Testis (tissue), 2 donors: ENCODE data around the gene LRMDA.

Experiments
- POLR2A ChIP-seq: fragments of 450-650 bp; IDR thresholded peaks from one replicate; pipeline ENCODE4 v1.6.1; 2017; ENCODE audit warnings: antibody characterized with exemption, mild to moderate bottlenecking, moderate library complexity
- TF ChIP-seq, protein P1 (sequence below), 3 experiments: fragments of 450-650 bp in 2 of 3; fragments of 200-600 bp in 1 of 3; sonication (generic) in 1 of 3; IDR thresholded peaks; one replicate each; pipeline ENCODE4 v1.5.1; 2016 to 2019; ENCODE audit warnings: antibody characterized with exemption in 3 of 3, mild to moderate bottlenecking in 2 of 3, moderate library complexity in 1 of 3

- TF ChIP-seq, protein P1, sequence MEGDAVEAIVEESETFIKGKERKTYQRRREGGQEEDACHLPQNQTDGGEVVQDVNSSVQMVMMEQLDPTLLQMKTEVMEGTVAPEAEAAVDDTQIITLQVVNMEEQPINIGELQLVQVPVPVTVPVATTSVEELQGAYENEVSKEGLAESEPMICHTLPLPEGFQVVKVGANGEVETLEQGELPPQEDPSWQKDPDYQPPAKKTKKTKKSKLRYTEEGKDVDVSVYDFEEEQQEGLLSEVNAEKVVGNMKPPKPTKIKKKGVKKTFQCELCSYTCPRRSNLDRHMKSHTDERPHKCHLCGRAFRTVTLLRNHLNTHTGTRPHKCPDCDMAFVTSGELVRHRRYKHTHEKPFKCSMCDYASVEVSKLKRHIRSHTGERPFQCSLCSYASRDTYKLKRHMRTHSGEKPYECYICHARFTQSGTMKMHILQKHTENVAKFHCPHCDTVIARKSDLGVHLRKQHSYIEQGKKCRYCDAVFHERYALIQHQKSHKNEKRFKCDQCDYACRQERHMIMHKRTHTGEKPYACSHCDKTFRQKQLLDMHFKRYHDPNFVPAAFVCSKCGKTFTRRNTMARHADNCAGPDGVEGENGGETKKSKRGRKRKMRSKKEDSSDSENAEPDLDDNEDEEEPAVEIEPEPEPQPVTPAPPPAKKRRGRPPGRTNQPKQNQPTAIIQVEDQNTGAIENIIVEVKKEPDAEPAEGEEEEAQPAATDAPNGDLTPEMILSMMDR (IDR thresholded peaks at IDR 0.05): no peak
- no peak for TF ChIP-seq POLR2A
Measured at GRCh38 chr10:76068856-76069255, 637.4 kb downstream of the LRMDA start.
